ENCODE data around the gene CHTF8. TPM values are rescaled to one million over a fixed set of nuclear protein-coding genes. Genes with fewer than 3 reads are reported as not detected.

Gene CHTF8
- total RNA-seq, 1 experiment from 2014 or later: 107 TPM

GRCh38 chr16:69069504-69069903 is 62.9 kb downstream of the CHTF8 start:
- ChIA-PET POLR2A (interaction anchor here (0.6 kb wide), 1 partner anchor 484 kb away, joined by 4 read pairs; no protein-coding TSS in a partner anchor), CTCF (no interaction called here)
- peaks cover 12% of the 10 kb centered on the region for H3K36me3 Mint-ChIP-seq (ENCODE audit: insufficient read depth, unreplicated experiment)
- no TSS peak for BruUV-seq (replicated peaks)
- no peak for DNase-seq (ENCODE audit: unreplicated experiment)
- TF ChIP-seq, protein P1, sequence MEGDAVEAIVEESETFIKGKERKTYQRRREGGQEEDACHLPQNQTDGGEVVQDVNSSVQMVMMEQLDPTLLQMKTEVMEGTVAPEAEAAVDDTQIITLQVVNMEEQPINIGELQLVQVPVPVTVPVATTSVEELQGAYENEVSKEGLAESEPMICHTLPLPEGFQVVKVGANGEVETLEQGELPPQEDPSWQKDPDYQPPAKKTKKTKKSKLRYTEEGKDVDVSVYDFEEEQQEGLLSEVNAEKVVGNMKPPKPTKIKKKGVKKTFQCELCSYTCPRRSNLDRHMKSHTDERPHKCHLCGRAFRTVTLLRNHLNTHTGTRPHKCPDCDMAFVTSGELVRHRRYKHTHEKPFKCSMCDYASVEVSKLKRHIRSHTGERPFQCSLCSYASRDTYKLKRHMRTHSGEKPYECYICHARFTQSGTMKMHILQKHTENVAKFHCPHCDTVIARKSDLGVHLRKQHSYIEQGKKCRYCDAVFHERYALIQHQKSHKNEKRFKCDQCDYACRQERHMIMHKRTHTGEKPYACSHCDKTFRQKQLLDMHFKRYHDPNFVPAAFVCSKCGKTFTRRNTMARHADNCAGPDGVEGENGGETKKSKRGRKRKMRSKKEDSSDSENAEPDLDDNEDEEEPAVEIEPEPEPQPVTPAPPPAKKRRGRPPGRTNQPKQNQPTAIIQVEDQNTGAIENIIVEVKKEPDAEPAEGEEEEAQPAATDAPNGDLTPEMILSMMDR (IDR thresholded peaks at IDR 0.05; ENCODE audit: unreplicated experiment): no peak
- no peak overlapping the region for H3K4me3 Mint-ChIP-seq (ENCODE audit: unreplicated experiment)
- H3K4me1 Mint-ChIP-seq (ENCODE audit: insufficient read depth, unreplicated experiment): peaks cover 26% of the 10 kb centered on the region
- no peaks in the 10 kb centered on the region for H3K9me3 Mint-ChIP-seq (ENCODE audit: unreplicated experiment)
- H3K27ac Mint-ChIP-seq (ENCODE audit: low read depth, unreplicated experiment): no peak overlapping the region
- intact Hi-C loops (cut with micrococcal nuclease): no loop called here
- no peaks in the 10 kb centered on the region for H3K27me3 Mint-ChIP-seq (ENCODE audit: insufficient read depth, unreplicated experiment)

Other genes with a start within 250 kb of the CHTF8 start
- 0.72 and 2.8 TPM in 2 replicates for gene HAS3, start 26.9 kb downstream of the CHTF8 start, total RNA-seq (2022)
- gene UTP4, start 61 bp upstream of the CHTF8 start, total RNA-seq (2022): 77.1 and 97.1 TPM in 2 replicates
- gene SNTB2, start 54.6 kb upstream of the CHTF8 start, total RNA-seq (2022): 20.2 and 20.6 TPM in 2 replicates
- 34.4 and 38.6 TPM in 2 replicates for gene VPS4A, start 178.8 kb upstream of the CHTF8 start, total RNA-seq (2022)
- gene PDF, start 198.0 kb upstream of the CHTF8 start, total RNA-seq (2022): 19.4 and 24.8 TPM in 2 replicates
- gene COG8, start 207.0 kb upstream of the CHTF8 start, total RNA-seq (2022): 29.3 and 33.3 TPM in 2 replicates
- gene NIP7, start 207.2 kb upstream of the CHTF8 start, total RNA-seq (2022): 55.4 and 62.1 TPM in 2 replicates
- 0.51 and 1.2 TPM in 2 replicates for gene TMED6, start 219.2 kb upstream of the CHTF8 start, total RNA-seq (2022)